Activated T-cell treated with anti-CD3 and anti-CD28 coated beads, Interleukin-2, amount 50 U/mL, for 48 hours (primary cell): ENCODE results near the gene GUCY1A2.
"Not testable (repeated sequence)": the region's sequence is repeated elsewhere in the genome, so short reads cannot be mapped to it uniquely, and the experiment has no call there.

Source experiments
- DNase-seq, 2 experiments: peaks; one replicate each; pipeline ENCODE4 v3.0.0-alpha.2; 2020

Gene GUCY1A2

DNA sequence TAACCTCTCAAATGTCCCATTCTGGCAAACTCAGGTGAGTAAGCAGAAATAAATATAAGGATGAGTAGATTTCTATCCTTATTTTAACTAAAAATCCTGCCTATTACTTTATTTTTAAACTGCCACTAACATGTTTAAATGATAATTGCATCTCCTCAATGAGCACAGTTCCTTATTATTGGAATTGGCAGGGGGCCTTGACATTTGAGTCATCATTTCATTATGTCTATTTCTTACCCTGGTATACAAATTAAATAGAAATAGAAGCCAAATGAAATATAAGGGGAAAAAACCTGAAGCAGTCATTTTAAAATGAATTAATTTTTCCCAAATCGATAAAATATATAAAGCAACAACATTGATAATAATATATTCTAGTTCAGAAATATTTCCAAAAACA, 81.2 kb downstream of the GUCY1A2 start:
- no peak for DNase-seq

DNA sequence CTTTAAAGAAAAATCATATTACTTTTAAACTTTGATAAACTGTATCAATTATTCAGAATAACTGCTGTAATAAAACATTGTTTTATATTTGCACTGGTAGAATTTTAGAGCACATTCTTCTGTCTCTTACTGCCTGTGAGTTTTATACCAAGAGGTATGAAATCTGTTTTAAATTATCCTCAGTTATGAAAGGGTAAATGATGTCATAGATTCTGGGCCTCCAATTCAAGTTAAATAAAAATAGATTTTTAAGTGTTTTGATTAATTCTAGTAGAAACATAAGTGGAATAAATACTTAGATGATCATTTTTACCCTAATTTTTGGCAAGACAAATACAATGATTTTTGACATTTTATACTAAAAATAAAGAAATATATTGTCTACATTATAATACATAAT, 93.0 kb downstream of the GUCY1A2 start:
- DNase-seq, result no peak

DNA sequence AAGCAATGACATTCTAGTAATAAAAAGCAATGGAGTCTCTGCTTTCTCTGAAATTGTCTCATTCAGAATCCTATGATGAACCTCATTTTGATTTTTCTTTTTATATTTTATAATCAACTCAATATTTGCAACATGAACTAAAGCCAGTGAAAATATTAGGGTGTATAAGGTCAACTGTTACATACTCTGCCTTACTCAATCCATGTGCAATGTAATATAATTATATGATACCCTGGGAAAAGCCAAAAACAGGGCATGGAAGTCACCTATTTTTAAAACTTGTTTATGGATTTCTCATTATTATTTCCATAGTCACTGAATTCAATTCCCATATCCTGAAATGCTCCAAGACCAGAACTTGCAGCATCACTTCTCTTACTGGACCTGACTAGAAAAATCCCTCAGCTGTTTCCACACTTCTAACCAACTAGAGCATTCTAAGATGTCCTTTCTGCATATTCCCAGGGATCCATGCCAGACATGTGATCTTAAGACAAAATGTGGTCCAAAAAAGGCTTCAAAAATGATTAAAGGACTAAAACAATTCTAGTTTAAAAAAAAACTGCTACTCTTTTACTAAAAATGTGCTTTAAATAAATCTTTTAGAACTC, 97.3 kb downstream of the GUCY1A2 start:
- no peak for DNase-seq

DNA sequence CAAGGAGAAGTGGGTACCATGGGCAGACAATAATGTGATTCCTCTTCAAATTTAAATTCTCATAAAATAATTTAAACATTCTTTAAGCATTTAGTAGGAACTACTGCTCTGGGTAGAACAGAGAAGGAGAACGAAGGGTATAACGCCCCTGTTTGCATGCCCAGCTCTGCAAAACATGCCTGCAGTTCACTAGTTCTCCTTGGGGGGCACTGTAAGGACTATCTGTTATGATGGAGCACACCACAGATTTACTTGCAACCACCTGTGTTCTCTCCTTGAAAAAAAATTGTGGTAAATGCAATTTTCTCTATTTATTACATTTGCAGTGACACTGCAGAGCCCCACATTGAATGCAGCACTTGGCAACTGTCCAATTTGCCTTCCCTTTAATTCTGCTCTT, 100.3 kb downstream of the GUCY1A2 start:
- DNase-seq, result peak; percentile 17

DNA sequence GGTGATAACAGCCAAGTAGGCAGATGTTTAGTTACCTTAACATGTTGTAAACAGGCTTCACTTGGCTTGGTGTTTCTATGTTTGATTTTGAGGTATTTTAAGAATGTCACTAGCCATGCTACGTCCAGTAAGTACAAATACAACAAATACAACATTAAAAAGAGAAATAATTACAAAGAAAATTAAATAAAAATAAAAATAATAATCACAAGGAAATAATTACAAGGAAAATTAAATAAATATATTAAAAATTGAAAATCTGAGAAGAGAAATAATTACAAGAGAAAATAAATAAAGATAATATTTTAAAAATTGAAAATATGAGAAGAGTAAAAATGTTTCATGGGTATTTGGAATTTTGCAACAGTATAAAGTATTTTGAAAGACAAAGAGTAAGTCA, 103.9 kb downstream of the GUCY1A2 start:
- DNase-seq, result no peak

DNA sequence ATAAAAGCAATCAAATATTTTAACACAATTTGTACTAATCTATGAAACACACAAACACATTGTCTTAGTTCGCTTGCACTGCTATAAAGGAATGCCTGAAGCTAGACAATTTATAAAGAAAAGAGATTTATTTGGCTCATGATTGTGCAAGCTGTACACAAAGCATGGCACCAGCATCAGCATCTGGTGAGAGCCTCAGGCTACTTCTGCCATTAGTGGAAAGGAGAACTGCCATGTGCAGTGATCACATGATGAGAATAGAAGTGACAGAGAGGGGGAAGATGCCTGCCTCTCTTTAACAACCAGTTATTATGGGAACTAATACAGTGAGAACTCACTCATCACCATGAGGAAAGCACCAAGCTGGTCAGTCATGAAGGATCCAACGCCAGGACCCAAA, 105.1 kb downstream of the GUCY1A2 start:
- DNase-seq, result no peak

DNA sequence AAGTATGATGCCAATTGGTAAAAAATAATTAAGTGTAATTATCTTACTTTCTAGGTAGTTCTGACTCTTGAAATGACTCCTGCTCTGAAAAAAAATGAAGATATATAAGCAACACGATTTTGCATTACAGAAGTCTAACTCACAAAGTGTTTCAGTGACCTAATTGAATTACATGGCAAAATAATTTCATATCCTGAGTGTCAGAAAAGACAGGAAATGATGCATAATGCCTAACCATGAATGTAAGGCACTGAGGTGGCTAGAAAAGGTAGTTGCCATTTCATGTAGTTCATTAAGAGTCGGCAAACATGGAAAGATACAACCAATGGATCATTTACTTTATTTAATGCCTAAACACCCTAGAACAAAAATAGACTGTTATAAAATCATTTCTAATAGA, 113.5 kb downstream of the GUCY1A2 start:
- no peak for DNase-seq

DNA sequence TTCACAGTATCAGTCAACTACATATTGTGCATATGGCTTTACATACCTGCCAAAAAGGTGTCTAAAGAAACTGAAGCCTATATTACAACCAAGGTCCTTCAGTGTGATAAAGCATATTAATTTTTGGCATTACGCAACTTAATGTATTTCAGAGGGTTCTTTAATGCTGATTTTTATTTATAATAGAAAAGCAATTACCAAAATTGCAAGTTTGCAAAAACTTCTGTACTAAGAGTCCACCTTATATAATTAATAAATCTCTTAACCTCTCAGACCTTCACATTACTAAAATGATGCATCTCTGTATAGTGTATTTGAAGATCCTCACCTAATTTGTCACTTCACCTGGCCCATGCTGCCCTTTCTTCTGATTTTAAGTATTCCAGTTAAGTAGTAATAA, 128.6 kb downstream of the GUCY1A2 start:
- DNase-seq, result no peak

DNA sequence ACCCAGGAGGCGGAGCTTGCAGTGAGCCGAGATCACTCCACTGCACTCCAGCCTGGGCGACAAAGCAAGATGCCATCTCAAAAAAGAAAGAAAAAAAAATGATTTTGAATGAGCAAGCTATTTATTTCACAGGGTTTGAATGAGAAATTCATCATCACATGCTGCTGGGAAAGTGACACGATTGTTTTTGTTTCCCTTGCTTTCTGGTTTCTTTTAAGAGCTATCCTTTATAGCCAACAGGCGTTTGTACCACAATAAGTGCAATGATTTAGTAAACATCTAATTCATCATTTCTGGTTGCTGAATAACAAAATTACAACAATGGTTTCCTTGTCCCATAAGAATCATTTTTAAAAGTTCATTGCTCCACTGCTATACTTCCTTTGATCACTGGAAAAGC, 129.9 kb downstream of the GUCY1A2 start:
- DNase-seq, result no peak

DNA sequence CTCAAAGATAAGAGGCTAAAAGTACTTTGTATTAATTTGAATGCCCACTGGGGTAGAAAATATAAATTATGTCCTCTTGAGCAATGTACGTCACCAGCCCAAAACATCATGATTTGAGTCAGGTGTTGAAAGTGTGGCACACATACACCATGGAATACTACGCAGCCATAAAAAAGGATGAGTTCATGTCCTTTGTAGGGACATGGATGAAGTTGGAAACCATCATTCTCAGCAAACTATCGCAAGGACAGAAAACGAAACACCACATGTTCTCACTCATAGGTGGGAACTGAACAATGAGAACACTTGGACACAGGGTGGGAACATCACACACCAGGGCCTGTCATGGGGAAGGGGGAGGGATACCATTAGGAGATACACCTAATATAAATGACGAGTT, 134.6 kb downstream of the GUCY1A2 start:
- not testable (repeated sequence) for DNase-seq

DNA sequence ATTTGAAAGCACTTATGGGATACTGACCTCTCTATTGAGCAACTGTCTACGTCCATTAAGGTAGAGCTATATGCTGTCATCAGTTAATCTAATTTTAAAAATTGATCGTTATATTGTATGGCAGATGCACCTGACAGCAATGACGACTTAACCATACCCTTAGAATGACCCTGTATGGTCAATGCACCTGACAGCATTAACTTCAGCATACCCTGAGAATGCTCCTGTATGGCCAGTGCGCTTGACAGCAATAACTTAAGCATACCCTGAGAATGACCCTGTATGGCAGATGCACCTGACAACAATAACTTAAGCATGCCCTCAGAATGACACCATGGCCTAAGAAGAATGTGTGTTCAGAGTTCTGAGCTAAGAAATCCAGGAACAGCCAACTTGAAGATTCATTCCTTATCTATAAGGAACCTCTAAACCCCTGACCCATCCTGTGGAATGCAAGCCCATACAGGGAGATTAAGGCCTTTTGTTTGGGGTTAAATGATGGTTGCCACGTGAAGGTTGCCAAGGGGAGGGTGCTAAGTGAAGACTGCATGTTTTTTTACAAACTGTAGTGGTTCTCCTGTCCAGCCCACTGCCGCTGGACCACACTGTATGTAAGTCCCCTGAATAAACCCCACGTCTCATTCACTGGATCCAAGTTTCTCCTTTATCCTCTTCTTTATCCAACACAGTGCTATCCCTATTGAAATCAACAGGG, 138.3 kb downstream of the GUCY1A2 start:
- no peak for DNase-seq

DNA sequence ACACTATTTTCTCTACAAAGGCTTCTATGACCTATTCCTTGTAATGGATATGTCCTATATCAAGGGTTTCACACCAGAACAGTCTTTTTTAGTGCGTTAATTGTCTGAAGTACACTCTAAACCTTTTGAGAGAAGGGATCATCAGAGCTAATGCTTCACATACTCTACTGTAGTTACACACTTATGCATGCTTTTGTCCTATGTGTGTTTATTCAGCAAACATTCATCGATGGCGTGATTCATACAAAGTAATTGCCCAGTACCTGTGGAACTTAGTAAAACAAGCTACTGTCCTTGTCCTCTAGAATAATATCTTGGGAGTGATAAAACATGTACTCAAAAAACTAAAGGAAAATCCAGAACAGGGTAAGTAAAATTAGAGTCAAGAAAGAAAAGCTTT, 139.2 kb downstream of the GUCY1A2 start:
- DNase-seq, result no peak

DNA sequence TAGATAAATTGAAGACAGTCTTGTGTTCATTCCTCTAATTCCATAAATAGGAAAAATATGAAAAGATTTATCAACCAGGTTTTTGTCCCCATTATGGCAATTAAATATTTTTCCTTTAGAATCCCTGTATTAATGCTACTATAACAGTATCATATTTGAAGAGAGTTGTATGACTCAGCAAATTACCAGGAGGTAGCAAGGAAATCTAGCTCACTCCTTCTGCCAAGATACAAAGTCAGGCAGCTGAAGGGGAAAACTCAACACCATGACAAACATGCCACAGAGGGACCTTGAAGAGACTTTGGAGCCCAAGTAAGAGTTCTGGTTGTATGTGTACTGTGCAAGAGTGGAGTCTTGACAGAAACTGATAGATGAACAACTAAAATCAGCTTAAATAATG, 143.3 kb downstream of the GUCY1A2 start:
- no peak for DNase-seq

DNA sequence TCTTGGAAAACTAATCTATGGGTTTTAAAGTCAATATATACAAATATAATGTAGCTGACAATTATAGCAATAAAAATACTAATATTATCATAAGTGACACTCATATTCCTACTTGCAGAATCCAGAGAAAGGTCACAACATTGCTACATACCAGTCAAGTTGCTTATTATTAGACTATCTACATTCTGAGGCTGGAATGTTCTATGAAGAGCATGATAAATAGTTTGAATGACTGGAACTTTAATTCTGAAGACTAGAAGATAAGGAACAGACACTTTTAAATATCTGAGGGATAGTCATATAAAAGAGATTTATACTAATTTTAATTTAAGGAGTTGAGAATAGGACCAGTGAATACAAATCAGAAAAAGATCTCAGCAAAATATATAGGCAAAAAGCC, 146.0 kb downstream of the GUCY1A2 start:
- no peak for DNase-seq

DNA sequence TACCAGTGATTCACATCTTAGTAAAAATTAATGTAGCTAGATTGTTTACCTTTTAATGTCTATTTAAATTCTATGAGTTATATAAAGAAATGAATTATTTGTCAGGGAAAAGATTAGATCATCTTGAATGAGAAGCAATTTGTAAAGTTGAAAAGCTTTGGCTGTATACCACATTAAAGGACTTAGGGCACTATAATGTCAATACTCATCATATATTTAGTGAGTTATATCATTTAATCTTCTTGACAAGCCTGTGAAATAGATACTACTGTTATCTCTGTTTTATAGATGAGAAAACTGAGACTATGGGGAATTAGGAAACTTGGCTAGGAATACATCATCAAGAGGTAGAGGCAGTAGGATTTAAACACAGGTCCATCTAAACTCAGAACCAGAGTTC, 160.1 kb downstream of the GUCY1A2 start:
- DNase-seq, result no peak

DNA sequence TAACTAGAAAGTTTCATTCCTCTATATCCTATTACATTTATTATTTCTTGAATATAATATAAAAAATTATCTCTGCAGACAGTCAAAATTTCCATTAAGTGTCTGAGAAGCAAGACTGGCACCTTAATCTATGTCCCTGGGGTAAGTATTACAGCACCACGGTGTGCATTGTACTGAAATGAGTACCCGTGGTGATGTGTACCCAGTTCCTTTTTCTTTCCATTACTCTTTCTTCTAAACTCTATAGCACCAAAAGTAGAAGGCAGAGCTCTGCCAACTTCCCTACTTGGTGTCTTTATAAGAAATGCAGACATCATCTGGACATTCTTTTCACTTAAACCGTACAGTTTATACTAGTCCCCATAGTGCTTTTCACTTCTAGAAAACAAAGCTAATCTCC, 161.7 kb downstream of the GUCY1A2 start:
- DNase-seq, result no peak

DNA sequence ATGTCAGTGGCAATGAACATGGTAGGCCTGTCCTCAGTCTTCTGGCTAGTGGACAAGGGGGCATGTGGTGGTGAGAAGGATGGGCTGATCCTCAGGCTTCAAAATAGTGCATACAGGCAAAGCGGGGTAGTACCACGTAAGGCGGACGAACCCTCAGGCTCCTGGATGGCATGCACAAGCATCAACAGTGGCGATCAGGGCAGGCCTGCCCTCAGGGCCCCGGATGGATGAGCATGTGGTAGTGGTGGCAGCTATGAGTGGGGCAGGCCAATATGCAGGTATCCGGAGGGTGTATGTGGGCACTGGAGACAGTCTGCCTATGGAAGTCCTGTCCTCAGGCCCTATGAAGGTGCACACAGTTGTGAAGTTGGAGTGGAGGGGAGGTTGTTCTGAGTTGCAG, 163.8 kb downstream of the GUCY1A2 start:
- no peak for DNase-seq

DNA sequence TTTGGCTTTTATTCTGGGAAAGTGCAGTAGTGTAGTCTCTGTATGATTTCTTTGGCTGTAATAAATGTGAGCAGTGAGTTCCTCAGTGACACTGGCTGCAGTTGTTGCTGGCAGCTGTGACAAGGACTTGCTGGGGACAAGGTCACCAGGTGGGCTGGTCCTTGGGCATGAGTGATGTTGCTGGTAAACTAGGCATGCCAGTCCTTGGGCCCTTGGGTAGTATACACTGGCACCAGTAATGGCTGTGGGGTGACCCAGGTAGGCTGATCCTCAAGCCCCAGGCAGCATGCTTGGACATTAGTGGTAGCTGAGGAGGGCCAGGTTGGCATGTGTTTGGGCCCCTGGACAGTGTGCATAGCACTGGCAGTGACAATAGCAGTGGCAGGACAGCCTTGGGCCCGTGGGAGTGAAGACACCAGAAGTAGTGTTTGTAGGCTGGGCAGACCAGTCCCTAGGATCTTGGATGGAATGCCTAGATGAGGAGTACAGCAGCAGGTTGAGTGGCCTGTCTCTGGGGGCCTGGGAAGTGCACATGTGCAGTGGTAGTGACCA, 164.3 kb downstream of the GUCY1A2 start:
- no peak for DNase-seq

DNA sequence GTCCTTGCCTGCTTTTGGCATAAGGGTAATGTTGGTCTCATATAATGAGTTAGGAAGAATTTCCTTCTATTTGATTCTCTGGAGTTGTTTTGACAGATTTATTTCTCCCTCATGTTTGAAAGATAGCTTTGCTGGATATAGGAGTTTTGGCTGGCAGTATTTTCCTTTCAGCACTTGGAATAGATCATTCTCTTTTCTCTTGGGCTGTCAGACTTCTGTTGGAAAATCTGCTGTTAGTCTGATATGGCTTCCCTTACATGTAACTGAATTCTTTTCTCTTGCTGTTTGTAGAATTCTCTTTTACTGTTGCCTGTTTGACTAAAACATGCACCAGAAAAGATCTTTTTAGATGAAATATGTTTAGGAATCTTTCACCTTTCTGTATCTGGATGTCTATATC, 165.5 kb downstream of the GUCY1A2 start:
- DNase-seq, result no peak

DNA sequence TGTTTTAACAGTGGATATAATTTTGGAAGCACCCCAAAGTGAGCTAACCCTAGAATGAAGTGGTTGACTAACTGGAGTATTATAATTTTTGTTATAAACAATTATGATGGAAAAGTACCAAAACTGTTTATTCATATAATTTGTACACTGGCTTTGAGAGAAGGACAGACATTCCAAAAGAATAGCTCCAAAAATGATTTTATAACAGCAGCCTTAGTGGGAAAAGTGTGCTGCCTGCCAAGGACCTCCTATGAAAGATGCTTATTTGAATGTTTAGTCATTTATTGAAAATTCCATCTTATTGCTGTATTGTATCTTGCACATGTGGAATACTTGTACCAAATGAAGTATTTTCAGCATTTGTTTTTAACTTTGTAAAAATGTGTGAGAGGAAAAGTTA, 169.8 kb downstream of the GUCY1A2 start:
- DNase-seq, result no peak

DNA sequence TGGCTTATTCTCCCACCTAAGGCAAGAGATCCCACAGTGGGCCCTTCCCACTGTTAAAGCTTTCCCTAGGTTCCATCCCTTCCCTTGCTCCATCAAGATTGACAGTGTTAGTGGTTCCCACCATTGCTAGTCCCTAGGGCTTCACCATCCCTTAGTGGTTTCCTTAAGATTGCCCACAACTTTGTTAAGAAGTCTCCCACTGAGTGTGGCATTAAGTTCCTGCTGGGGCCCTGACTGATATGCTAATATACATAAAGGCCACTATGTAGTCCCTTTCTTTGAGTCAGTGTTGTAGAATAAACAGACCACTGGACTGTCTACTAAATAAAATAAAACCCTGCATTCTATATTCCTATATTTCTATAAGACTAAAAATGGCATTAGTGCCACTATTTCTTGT, 176.1 kb downstream of the GUCY1A2 start:
- DNase-seq, result no peak

DNA sequence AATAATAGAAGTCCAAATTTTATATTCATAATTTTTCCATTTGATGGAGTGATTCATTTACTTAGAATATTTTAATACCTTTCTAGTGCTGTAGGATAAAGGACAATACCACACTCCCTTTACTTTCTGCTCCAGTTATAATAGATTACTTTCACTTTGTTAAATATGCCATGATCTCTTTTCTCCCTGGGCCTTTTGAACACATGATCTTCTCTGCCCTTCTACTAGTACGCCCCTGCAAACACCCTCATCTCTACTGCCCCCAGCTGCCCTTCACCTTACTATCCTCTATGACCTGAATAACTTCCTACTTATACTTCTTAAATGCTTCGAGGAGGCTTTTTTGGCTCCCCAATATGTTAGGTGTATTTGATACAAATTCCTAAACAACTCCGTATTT, 177.3 kb downstream of the GUCY1A2 start:
- no peak for DNase-seq

DNA sequence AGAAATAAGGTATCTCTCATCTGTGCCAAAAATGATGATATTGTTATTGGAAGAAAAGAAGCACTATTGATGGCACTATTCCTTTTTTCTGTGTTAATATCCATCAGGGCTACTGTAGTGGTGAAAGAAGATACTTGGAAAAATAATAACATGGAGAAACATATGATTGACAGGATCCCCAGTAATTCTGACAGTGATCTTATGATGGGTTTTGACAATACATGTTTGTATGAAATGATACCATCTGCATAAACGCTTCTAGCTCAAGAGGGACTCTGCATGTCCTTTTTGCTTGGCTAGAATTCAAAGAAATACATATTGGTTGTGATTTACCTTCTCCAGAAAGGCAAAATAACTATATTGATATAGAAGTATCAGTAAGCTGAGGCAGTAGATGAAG, 178.1 kb downstream of the GUCY1A2 start:
- DNase-seq, result no peak

DNA sequence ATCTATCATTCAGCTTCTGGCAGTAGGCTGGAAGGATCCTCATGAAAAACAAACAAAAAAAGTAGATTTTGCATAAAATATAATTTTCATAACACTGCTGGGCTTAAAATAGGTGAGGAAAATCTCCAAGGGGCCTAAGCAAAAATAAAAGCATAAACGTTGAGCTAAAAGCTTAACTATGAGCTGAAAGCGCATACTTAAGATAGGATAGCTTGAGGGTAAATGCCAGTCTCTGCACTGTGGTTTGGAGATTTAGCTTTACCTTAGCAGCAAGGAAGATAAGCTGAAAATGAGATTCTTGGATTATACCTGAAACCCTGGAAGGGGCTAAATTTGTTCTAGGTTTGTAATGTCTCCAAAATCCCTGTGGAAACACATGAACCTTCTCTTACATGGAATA, 183.7 kb downstream of the GUCY1A2 start:
- DNase-seq, result no peak

DNA sequence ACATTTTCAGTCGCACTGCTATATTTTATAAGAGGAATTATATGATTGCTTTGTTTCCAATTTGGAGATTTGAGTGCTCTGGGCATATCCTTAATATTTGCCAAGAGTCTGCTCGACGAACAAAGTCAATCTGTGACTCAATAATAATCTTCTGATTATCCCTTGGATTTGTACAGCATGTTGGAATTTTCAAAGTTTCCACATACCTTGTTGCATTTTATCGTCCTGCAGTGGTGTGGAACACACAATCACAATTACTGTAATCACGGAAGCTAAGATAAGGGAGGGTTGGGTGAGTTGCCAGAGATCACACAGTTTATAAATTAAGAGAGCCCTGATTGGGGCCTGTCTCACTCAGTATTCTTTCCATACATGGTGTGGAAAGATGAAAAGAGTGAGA, 189.3 kb downstream of the GUCY1A2 start:
- DNase-seq, result no peak
